HEK293 (cell line): ENCODE measurements around the gene CPXM1.

Source experiments
- CTCF ChIA-PET: fragments of 350-600 bp; formaldehyde crosslinking; extraction: SDS; loops from one replicate; lab custom pipeline; 2021; ENCODE audit warnings: antibody characterized with exemption; lab: Yijun Ruan, JAX
- POLR2A ChIA-PET: fragments of 300-600 bp; formaldehyde crosslinking; extraction: SDS; loops from one replicate; lab custom pipeline; 2020; ENCODE audit warnings: antibody characterized with exemption, inconsistent platforms; lab: Yijun Ruan, JAX
- H3K27ac ChIP-seq: fragments of 200-500 bp; sonication (Bioruptor generic); 2 replicates; pipeline ENCODE4 v1.5.1; 2014; ENCODE audit warnings: low read depth, low read length, control low read depth, inconsistent platforms; ENCODE audit errors: extremely low read depth
- H3K36me3 ChIP-seq, 2 experiments: fragments of 200-500 bp in 1 of 2; sonication (Bioruptor generic) in 1 of 2; 1 replicate in 1 of 2; 2 replicates in 1 of 2; pipeline ENCODE4 v1.5.1; 2014 to 2017; ENCODE audit warnings: inconsistent platforms in 2 of 2, low read length in 2 of 2; ENCODE audit not compliant: control insufficient read depth in 2 of 2, insufficient read depth in 1 of 2
- H3K4me1 ChIP-seq: fragments of 200-500 bp; sonication (Bioruptor generic); 2 replicates; pipeline ENCODE4 v1.5.1; 2014; ENCODE audit warnings: mild to moderate bottlenecking, low read length, inconsistent platforms; ENCODE audit not compliant: control insufficient read depth, insufficient read depth
- H3K4me3 ChIP-seq: 2 replicates; pipeline ENCODE4 v1.5.1; 2011; ENCODE audit warnings: low read depth, mild to moderate bottlenecking, control low read depth, low read length, moderate library complexity
- H3K9me3 ChIP-seq: fragments of 200-500 bp; sonication (Bioruptor generic); 2 replicates; pipeline ENCODE4 v1.5.1; 2014; ENCODE audit warnings: low read depth, low read length, inconsistent platforms; ENCODE audit not compliant: control insufficient read depth, insufficient read depth
- EGR2 ChIP-seq: fragments of 450-650 bp; formaldehyde crosslinking; IDR thresholded peaks from 2 replicates; pipeline ENCODE4 v1.5.1; 2016; ENCODE audit warnings: low read depth, missing biosample characterization, missing genetic modification characterization
- HOXA7 ChIP-seq: sonication (generic); formaldehyde crosslinking; IDR thresholded peaks from 2 replicates; pipeline ENCODE4 v1.8.1; 2022; ENCODE audit warnings: missing genetic modification reagents, borderline replicate concordance
- KLF7 ChIP-seq: fragments of 450-650 bp; formaldehyde crosslinking; IDR thresholded peaks from 2 replicates; pipeline ENCODE4 v1.5.1; 2016; ENCODE audit warnings: missing biosample characterization, missing genetic modification characterization, borderline replicate concordance
- MYNN ChIP-seq: fragments of 450-650 bp; formaldehyde crosslinking; IDR thresholded peaks from 2 replicates; pipeline ENCODE4 v1.5.1; 2016; ENCODE audit warnings: missing biosample characterization, missing genetic modification characterization, borderline replicate concordance
- SCRT2 ChIP-seq: fragments of 450-650 bp; formaldehyde crosslinking; IDR thresholded peaks from 2 replicates; pipeline ENCODE4 v1.5.1; 2016; ENCODE audit warnings: missing biosample characterization, missing genetic modification characterization
- SP2 ChIP-seq: fragments of 450-650 bp; formaldehyde crosslinking; IDR thresholded peaks from 2 replicates; pipeline ENCODE4 v1.5.1; 2016; ENCODE audit warnings: missing biosample characterization, missing genetic modification characterization
- ZBTB8A ChIP-seq: fragments of 450-650 bp; formaldehyde crosslinking; IDR thresholded peaks from 2 replicates; pipeline ENCODE4 v1.5.1; 2016; ENCODE audit warnings: missing biosample characterization, missing genetic modification characterization
- ZEB2 ChIP-seq: fragments of 450-650 bp; formaldehyde crosslinking; IDR thresholded peaks from 2 replicates; pipeline ENCODE4 v1.5.1; 2016; ENCODE audit warnings: missing biosample characterization, missing genetic modification characterization
- ZFHX2 ChIP-seq: fragments of 450-650 bp; formaldehyde crosslinking; conservative IDR thresholded peaks from 2 replicates; pipeline ENCODE4 v1.5.1; 2016; ENCODE audit warnings: missing biosample characterization, missing genetic modification characterization
- ZFP3 ChIP-seq: fragments of 450-650 bp; formaldehyde crosslinking; IDR thresholded peaks from 2 replicates; pipeline ENCODE4 v1.5.1; 2016; ENCODE audit warnings: low read depth, missing biosample characterization, missing genetic modification characterization
- ZNF341 ChIP-seq: fragments of 450-650 bp; formaldehyde crosslinking; IDR thresholded peaks from 2 replicates; pipeline ENCODE4; 2016; ENCODE audit warnings: low read depth, missing biosample characterization, missing genetic modification characterization
- ZNF585B ChIP-seq: fragments of 450-650 bp; formaldehyde crosslinking; IDR thresholded peaks from 2 replicates; pipeline ENCODE4 v1.5.1; 2016; ENCODE audit warnings: missing biosample characterization, missing genetic modification characterization
- ZNF785 ChIP-seq: fragments of 450-650 bp; formaldehyde crosslinking; IDR thresholded peaks from 2 replicates; pipeline ENCODE4 v1.5.1; 2016; ENCODE audit warnings: missing biosample characterization, missing genetic modification characterization
- ZNF830 ChIP-seq: fragments of 450-650 bp; IDR thresholded peaks from 2 replicates; pipeline ENCODE4 v1.5.0; 2018; ENCODE audit warnings: missing biosample characterization, missing genetic modification characterization, low read depth, mild to moderate bottlenecking, moderate library complexity
- TF ChIP-seq, protein P1 (sequence below): fragments of 450-650 bp; IDR thresholded peaks from 2 replicates; pipeline ENCODE4 v1.5.1; 2018; ENCODE audit warnings: missing biosample characterization, missing genetic modification characterization

Gene CPXM1

DNA sequence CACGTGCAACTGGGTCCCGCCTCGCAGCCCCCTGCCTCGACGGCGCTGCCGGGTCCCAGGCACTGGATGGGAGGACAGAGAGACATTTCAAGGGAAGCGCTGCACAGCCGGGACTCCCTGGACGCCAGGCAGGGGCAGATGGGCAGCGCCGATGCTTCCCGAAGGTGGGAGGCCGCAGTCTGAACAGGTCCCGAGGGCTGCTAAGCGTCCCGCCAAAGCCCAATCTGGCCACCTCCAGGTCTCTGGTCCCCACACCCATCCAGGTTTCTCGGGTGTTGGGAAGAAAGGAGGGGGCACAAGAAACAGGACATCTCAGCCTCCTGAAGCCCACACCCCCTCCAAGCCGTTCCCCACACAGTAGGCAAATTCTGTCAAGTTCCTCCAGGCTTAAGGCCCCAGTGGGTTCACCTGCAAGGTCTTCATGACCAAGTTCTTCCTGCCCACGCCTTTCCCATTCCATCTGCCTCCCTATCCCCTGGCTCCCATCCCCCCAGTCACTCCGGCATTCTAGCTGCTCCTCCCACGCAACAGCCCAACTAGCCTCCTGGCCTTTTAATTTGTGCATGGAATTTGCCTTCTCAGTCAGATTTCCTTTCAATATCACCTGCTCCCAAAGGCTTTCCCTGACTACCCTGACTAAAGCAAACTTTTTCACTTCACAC is 5.4 kb upstream of the CPXM1 start:
- CTCF ChIA-PET: interaction anchor here (0.5 to 1.2 kb wide), 4 partner anchors 53 to 376 kb away, joined by 3 to 4 read pairs (median 3); no protein-coding TSS in a partner anchor
- H3K9me3 ChIP-seq: no peaks in the 10 kb centered on the region
- no peaks in the 10 kb centered on the region for H3K4me1 ChIP-seq
- TF ChIP-seq MYNN: no peak
- TF ChIP-seq HOXA7 (CRISPR knock-in tag): no peak
- peak; percentile 37 for TF ChIP-seq ZNF341 (tag by site-specific recombination)
- TF ChIP-seq ZFHX2 (tag by site-specific recombination): peak; percentile 93
- TF ChIP-seq EGR2 (tag by site-specific recombination): peak; percentile 97
- H3K4me3 ChIP-seq: no peak overlapping the region
- POLR2A ChIA-PET: no interaction called here
- no peak overlapping the region for H3K27ac ChIP-seq
- H3K36me3 ChIP-seq: no peaks in the 10 kb centered on the region

DNA sequence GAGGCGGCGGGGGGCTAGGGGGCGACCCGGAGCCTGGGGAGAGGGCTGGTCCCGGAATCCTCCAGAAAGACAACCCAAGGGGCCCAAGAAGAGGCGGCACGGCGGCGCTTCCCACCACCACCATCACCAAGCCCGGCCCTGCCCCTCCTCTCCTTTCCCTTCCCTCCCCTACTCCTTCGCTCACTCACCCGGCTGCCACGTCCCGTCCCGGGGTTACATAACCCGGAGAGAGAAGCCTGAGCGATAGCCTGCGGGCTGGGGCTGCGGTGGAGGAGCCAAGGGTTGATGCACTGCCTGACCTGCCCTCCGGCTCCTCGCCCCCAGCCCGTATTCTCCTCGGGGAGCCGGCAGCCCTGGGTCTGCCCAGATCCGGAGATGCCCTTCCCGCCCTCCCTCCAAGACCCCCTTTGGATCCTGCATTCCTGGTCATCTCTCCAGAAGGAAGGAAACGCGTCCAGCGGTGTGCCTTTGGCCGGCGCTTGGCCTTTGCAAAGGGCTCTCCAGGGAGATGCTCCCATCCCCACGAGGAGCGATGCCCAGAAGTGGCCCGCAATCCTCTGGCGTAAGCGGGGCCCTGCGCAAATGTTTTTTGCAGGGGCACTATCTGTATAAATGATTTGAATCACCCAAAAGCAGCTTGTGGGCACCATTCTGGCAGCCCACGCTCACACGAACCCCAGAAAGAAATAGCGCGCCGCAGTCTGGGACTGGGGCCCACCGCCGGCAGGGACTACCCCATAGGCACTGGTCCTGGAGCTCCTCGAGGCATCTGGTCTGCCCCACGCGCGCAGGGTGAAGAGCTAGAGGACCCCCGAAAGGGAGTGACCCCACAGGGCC is 4.6 kb upstream of the CPXM1 start:
- Histone ChIP-seq H3K4me1 (no peaks in the 10 kb centered on the region), H3K9me3 (no peaks in the 10 kb centered on the region), H3K4me3 (no peak overlapping the region), H3K36me3 (no peaks in the 10 kb centered on the region), H3K27ac (no peak overlapping the region)
- CTCF ChIA-PET: interaction anchor here (0.5 to 1.2 kb wide), 2 partner anchors 52 to 377 kb away, joined by 3 to 4 read pairs; no protein-coding TSS in a partner anchor
- TF ChIP-seq SP2 (tag by site-specific recombination) (no peak), ZNF830 (tag by site-specific recombination) (no peak), ZBTB8A (tag by site-specific recombination) (no peak), SCRT2 (no peak), ZEB2 (tag by site-specific recombination) (no peak), ZNF585B (tag by site-specific recombination) (no peak)
- POLR2A ChIA-PET: no interaction called here

DNA sequence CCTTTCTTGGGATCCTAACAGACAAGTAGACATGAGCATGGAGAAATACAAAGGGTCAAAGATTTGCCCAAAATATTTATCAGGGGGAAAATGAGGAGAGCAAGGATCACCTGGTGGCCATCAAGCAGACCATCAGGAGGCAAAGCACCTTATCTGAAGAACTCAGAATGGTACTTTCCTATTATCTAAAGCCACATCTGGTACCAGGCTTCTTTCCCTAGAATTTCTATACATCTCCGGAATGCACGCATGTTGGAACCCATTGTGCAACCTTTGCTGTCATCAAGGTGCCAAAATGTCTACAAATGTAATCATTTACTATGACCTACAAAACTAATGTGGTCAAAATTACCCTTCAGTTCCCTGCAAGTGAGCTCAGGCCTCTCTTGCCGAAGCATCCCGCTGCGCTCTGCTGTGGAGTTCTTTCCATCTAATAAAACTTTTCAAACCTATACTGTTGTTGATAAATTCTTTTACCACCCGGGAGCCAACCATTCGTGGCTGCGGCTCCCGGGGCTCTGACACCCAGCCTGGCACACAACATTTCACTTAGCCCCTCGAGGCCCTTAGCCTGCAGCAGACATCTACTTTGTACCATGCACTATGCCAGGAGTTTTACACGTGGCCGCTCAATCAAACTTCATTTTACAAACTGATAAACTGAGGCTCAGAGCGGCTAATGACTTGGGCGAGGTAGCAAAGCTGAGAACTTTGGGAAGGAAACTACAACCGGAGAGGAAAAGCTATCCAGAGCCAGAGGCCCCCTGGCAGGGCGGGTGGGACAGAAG is 3.8 kb upstream of the CPXM1 start:
- no peak overlapping the region for H3K4me3 ChIP-seq
- H3K4me1 ChIP-seq: no peaks in the 10 kb centered on the region
- TF ChIP-seq, protein P1, sequence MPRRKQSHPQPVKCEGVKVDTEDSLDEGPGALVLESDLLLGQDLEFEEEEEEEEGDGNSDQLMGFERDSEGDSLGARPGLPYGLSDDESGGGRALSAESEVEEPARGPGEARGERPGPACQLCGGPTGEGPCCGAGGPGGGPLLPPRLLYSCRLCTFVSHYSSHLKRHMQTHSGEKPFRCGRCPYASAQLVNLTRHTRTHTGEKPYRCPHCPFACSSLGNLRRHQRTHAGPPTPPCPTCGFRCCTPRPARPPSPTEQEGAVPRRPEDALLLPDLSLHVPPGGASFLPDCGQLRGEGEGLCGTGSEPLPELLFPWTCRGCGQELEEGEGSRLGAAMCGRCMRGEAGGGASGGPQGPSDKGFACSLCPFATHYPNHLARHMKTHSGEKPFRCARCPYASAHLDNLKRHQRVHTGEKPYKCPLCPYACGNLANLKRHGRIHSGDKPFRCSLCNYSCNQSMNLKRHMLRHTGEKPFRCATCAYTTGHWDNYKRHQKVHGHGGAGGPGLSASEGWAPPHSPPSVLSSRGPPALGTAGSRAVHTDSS (tag by site-specific recombination): no peak
- TF ChIP-seq KLF7 (tag by site-specific recombination) (no peak), ZNF785 (no peak)
- no peaks in the 10 kb centered on the region for H3K9me3 ChIP-seq
- H3K27ac ChIP-seq: no peak overlapping the region
- ChIA-PET POLR2A (no interaction called here), CTCF (no interaction called here)
- no peaks in the 10 kb centered on the region for H3K36me3 ChIP-seq

DNA sequence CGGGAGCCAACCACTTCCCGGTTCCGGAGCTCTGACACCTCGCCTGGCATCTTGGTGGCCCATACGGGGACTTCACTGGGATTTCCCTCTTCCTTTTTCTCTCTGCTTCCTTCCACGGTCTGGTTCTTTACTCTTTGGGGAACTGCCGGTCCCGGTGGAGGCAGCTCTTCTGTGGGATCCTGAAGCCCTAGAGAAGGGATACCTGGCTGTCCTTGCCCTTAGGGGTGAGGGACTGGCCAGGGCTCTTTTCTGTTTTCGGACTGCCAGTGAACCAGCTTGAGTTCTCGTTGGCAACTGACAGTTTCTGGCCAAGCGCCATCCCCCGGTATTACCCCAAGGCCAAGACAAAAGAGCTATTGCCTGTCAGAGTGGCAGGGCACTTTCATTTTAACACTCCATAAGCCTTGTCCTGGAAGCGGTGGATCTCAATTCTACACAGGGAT is 880 bp upstream of the CPXM1 start:
- ChIA-PET CTCF (interaction anchor here (0.6 to 1.5 kb wide), 3 partner anchors 17 to 63 kb away, joined by 3 to 4 read pairs (median 4); no protein-coding TSS in a partner anchor), POLR2A (interaction anchor here (1.3 kb wide), 1 partner anchor 11 kb away, joined by 3 read pairs; no protein-coding TSS in a partner anchor)
- no peak overlapping the region for H3K4me3 ChIP-seq
- TF ChIP-seq ZFP3 (tag by site-specific recombination): no peak
- no peak for TF ChIP-seq SP2 (tag by site-specific recombination)
- H3K36me3 ChIP-seq: peaks cover 0 to 17% of the 10 kb centered on the region in 2 experiments; a peak in 1 of 3 replicates
- no peak overlapping the region for H3K27ac ChIP-seq
- 0 out of 2 replicates have a peak, but pooled peaks cover 3% of the 10 kb centered on the region for H3K4me1 ChIP-seq
- H3K9me3 ChIP-seq: no peaks in the 10 kb centered on the region
